Spleen (tissue), 7 donors: ENCODE measurements around the gene ATXN3L.

Source experiments
- POLR2A ChIP-seq, 3 donors: fragments of 450-650 bp; IDR thresholded peaks; one replicate each; pipeline ENCODE4 v1.5.1; 2017; ENCODE audit warnings: antibody characterized with exemption in 3 of 3, mild to moderate bottlenecking in 1 of 3
- POLR2AphosphoS5 ChIP-seq, 3 donors: sonication (generic); formaldehyde crosslinking; IDR thresholded peaks; one replicate each; pipeline ENCODE4 v1.5.1; 2017; ENCODE audit warnings: antibody characterized with exemption in 3 of 3
- TF ChIP-seq, protein P1 (sequence below), 11 experiments: fragments of 200-600 bp in 7 of 11; fragments of 450-650 bp in 4 of 11; sonication (generic) in 4 of 11; IDR thresholded peaks in 8 of 11; conservative IDR thresholded peaks in 3 of 11; 1 replicate in 7 of 11; 2 replicates in 4 of 11; pipeline versions ENCODE4 v1.4.0 to v1.8.0; 2016 to 2021; ENCODE audit warnings: antibody characterized with exemption in 11 of 11, inconsistent platforms in 4 of 11, mild to moderate bottlenecking in 1 of 11
- donor health status: DM: no; HTN: no; CAD: no; lungs with moderate emphysema.
- donor health status: DM: no; HTN: no; CAD: no.
- donor health status: DM: no; HTN: no; CAD: no.

DNA sequence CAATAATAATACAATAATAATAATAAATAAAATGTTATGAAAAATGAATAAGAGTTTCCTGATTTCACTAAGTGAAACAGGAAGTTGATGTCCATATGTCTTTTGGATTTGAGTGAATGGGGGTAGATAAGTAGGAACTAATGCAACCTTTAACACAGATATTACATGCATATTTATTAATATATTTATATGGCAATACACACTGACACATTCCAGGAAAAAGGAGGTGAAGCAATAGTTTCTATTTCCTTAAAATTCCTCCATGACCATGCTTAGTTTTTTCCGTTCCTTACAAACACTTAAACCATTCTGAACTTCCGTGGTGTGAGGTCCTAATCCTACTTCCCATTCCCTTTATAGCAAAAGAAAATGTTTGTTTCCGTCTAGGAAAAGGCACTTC, 48.3 kb downstream of the ATXN3L start:
- TF ChIP-seq, protein P1, sequence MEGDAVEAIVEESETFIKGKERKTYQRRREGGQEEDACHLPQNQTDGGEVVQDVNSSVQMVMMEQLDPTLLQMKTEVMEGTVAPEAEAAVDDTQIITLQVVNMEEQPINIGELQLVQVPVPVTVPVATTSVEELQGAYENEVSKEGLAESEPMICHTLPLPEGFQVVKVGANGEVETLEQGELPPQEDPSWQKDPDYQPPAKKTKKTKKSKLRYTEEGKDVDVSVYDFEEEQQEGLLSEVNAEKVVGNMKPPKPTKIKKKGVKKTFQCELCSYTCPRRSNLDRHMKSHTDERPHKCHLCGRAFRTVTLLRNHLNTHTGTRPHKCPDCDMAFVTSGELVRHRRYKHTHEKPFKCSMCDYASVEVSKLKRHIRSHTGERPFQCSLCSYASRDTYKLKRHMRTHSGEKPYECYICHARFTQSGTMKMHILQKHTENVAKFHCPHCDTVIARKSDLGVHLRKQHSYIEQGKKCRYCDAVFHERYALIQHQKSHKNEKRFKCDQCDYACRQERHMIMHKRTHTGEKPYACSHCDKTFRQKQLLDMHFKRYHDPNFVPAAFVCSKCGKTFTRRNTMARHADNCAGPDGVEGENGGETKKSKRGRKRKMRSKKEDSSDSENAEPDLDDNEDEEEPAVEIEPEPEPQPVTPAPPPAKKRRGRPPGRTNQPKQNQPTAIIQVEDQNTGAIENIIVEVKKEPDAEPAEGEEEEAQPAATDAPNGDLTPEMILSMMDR (IDR thresholded peaks at IDR 0.05 in 8 of 11, conservative IDR thresholded peaks at IDR 0.05 in 3 of 11): no peak
- TF ChIP-seq POLR2A (IDR thresholded peaks at IDR 0.05): no peak
- no peak for TF ChIP-seq POLR2AphosphoS5 (IDR thresholded peaks at IDR 0.05)
